ENCODE results near the gene ATAD3C. TPM values are rescaled to one million over a fixed set of nuclear protein-coding genes. Genes with fewer than 3 reads are reported as not detected.
"Not testable (repeated sequence)": the region's sequence is repeated elsewhere in the genome, so short reads cannot be mapped to it uniquely, and the experiment has no call there.

The ATAD3C gene
- total RNA-seq, 1 donor from 2014 or later = 0.26 TPM

- no peak for TF ChIP-seq CTCF (IDR thresholded peaks at IDR 0.05; ENCODE audit: insufficient read depth, low read length, severe bottlenecking)
- DNase-seq (ENCODE audit: low read depth) (no peak), FAIRE-seq (no peak)
- peaks cover 17% of the 10 kb centered on the region for H3K36me3 ChIP-seq (ENCODE audit: control insufficient read depth, insufficient read depth, low read length)
- H3K4me3 ChIP-seq (ENCODE audit: low read depth, low read length) = no peak overlapping the region
- H3K27me3 ChIP-seq (ENCODE audit: control insufficient read depth, insufficient read depth, low read length) = no peaks in the 10 kb centered on the region
Observed at GRCh38 chr1:1477206-1477605, 27.7 kb downstream of the ATAD3C start.

- H3K36me3 ChIP-seq (ENCODE audit: control insufficient read depth, insufficient read depth, low read length) = peaks cover 26% of the 10 kb centered on the region
- no peak for FAIRE-seq
Observed at GRCh38 chr1:1479547-1480487, 30.3 kb downstream of the ATAD3C start.

GRCh38 chr1:1480488-1480867, 31.0 kb downstream of the ATAD3C start:
- H3K36me3 ChIP-seq (ENCODE audit: control insufficient read depth, insufficient read depth, low read length) = peaks cover 28% of the 10 kb centered on the region
- not testable (repeated sequence) for H3K4me3 ChIP-seq (ENCODE audit: low read depth, low read length); DNase-seq (ENCODE audit: low read depth); FAIRE-seq; H3K27me3 ChIP-seq (ENCODE audit: control insufficient read depth, insufficient read depth, low read length)

More at GRCh38 chr1:1479547-1480487, 30.3 kb downstream of the ATAD3C start:
- no peak for TF ChIP-seq CTCF (IDR thresholded peaks at IDR 0.05; ENCODE audit: insufficient read depth, low read length, severe bottlenecking)
- no peak for DNase-seq (ENCODE audit: low read depth)
- Histone ChIP-seq H3K4me3 (ENCODE audit: low read depth, low read length) (no peak overlapping the region), H3K27me3 (ENCODE audit: control insufficient read depth, insufficient read depth, low read length) (no peaks in the 10 kb centered on the region)

- H3K36me3 ChIP-seq (ENCODE audit: control insufficient read depth, insufficient read depth, low read length) = peaks cover 29% of the 10 kb centered on the region
- not testable (repeated sequence) for FAIRE-seq; DNase-seq (ENCODE audit: low read depth); H3K4me3 ChIP-seq (ENCODE audit: low read depth, low read length); H3K27me3 ChIP-seq (ENCODE audit: control insufficient read depth, insufficient read depth, low read length)
Observed at GRCh38 chr1:1481811-1482210, 32.3 kb downstream of the ATAD3C start.

GRCh38 chr1:1482856-1483255, 33.4 kb downstream of the ATAD3C start:
- Histone ChIP-seq H3K36me3 (ENCODE audit: control insufficient read depth, insufficient read depth, low read length) (peaks cover 30% of the 10 kb centered on the region), H3K4me3 (ENCODE audit: low read depth, low read length) (no peak overlapping the region)
- FAIRE-seq = no peak

GRCh38 chr1:1483714-1484113, 34.2 kb downstream of the ATAD3C start:
- Histone ChIP-seq H3K36me3 (ENCODE audit: control insufficient read depth, insufficient read depth, low read length) (peaks cover 29% of the 10 kb centered on the region), H3K27me3 (ENCODE audit: control insufficient read depth, insufficient read depth, low read length) (no peaks in the 10 kb centered on the region), H3K4me3 (ENCODE audit: low read depth, low read length) (no peak overlapping the region)
- DNase-seq (ENCODE audit: low read depth) = no peak
- no peak for TF ChIP-seq CTCF (IDR thresholded peaks at IDR 0.05; ENCODE audit: insufficient read depth, low read length, severe bottlenecking)
- FAIRE-seq = no peak

More at GRCh38 chr1:1482856-1483255, 33.4 kb downstream of the ATAD3C start:
- H3K27me3 ChIP-seq (ENCODE audit: control insufficient read depth, insufficient read depth, low read length) = no peaks in the 10 kb centered on the region
- no peak for DNase-seq (ENCODE audit: low read depth)
- no peak for TF ChIP-seq CTCF (IDR thresholded peaks at IDR 0.05; ENCODE audit: insufficient read depth, low read length, severe bottlenecking)

GRCh38 chr1:1484976-1485750, 35.7 kb downstream of the ATAD3C start:
- H3K27me3 ChIP-seq (ENCODE audit: control insufficient read depth, insufficient read depth, low read length); DNase-seq (ENCODE audit: low read depth); FAIRE-seq; H3K4me3 ChIP-seq (ENCODE audit: low read depth, low read length): not testable (repeated sequence)
- peaks cover 33% of the 10 kb centered on the region for H3K36me3 ChIP-seq (ENCODE audit: control insufficient read depth, insufficient read depth, low read length)

GRCh38 chr1:1485755-1486317, 36.3 kb downstream of the ATAD3C start:
- H3K36me3 ChIP-seq (ENCODE audit: control insufficient read depth, insufficient read depth, low read length) = peaks cover 36% of the 10 kb centered on the region
- FAIRE-seq; H3K27me3 ChIP-seq (ENCODE audit: control insufficient read depth, insufficient read depth, low read length); DNase-seq (ENCODE audit: low read depth); H3K4me3 ChIP-seq (ENCODE audit: low read depth, low read length): not testable (repeated sequence)

Measured in bronchial epithelial cell (primary cell).